ENCODE results near the gene RPH3AL.
"Not testable (repeated sequence)": the region's sequence is repeated elsewhere in the genome, so short reads cannot be mapped to it uniquely, and the experiment has no call there.

Gene RPH3AL

DNA sequence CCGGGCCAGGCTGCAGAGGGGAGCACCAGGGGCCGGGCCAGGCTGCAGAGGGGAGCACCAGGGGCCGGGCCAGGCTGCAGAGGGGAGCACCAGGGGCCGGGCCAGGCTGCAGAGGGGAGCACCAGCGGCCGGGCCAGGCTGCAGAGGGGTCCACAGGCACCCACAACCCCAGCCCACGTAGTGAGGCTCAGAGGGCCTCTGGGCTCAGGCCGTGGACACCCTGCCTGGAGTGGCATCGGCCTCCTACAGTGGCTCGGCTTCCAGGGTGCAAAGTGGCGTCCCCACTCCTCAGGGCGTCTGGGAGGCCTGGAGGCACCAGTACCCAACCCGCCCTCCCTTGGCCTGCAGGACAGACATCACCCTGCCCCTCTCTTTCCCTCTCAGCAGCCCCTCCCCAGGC, 180.7 kb downstream of the RPH3AL start:
- DNase-seq: no peak

GRCh38 chr17:170130-170670, 182.4 kb downstream of the RPH3AL start:
- DNase-seq: no peak

DNA sequence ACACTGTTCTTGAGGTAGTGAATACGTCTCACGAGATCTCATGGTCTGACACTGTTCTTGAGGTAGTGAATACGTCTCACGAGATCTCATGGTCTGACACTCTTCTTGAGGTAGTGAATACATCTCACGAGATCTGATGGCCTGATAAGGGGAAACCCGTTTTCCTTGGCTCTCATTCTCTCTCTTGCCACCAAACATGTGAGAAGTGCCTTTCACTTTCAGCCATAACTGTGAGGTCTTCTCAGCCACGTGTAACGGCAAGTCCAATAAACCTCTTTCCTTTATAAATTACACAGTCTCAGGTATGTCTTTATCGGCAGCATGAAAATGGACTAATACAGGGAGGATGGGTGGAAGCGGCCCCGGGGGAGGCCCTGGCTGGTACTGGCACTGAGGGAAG, 184.0 kb downstream of the RPH3AL start:
- not testable (repeated sequence) for DNase-seq

GRCh38 chr17:165939-166338, 186.7 kb downstream of the RPH3AL start:
- DNase-seq: no peak

GRCh38 chr17:164303-165235, 188.0 kb downstream of the RPH3AL start:
- DNase-seq: no peak

GRCh38 chr17:163514-164098, 189.0 kb downstream of the RPH3AL start:
- no peak for DNase-seq

DNA sequence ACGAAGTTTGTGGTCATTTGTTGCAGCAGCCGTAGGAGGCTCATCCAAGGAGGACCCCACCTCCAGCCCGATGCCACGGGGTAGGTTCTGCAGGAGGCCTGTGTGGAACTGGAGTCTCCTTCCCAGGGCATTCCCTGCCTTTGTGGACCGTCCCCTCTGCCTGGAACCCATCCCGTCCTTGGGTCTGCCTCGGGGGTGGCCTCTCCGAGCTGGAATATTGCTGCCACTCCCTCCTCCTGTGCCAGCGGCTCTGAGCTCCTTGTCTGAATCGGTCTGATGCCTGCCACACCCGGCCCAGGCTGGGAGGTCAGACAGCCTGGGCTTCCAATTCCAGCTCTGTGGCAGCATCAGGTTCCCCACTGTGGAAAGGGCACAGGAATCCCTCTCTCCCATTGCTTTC, 189.9 kb downstream of the RPH3AL start:
- DNase-seq: no peak
